HepG2 (cell line): ENCODE measurements around the gene ULK4. TPM values are rescaled to one million over a fixed set of nuclear protein-coding genes. Genes with fewer than 3 reads are reported as not detected.

ENCODE experiments used
- DRAP1 ChIP-seq: IDR thresholded peaks from 2 replicates; pipeline ENCODE4 v1.6.1; 2016; ENCODE audit warnings: missing genetic modification reagents, missing compliant biosample characterization
- FOSL2 ChIP-seq: sonication (generic); formaldehyde crosslinking; IDR thresholded peaks from 2 replicates; pipeline ENCODE4 v1.4.0; 2020; ENCODE audit warnings: missing genetic modification reagents
- FOXK2 ChIP-seq: fragments of 450-650 bp; IDR thresholded peaks from 2 replicates; pipeline ENCODE4 v1.6.1; 2016
- HNRNPK ChIP-seq: fragments of 200-400 bp; formaldehyde crosslinking; IDR thresholded peaks from 2 replicates; pipeline ENCODE4 v1.6.1; 2018; ENCODE audit warnings: low read length, low read depth, moderate library complexity, mild to moderate bottlenecking; ENCODE audit not compliant: poor library complexity, severe bottlenecking
- HOXA9 ChIP-seq: sonication (generic); formaldehyde crosslinking; IDR thresholded peaks from 2 replicates; pipeline ENCODE4 v1.8.1; 2022; ENCODE audit warnings: missing genetic modification reagents, mild to moderate bottlenecking, moderate library complexity, borderline replicate concordance
- MXD4 ChIP-seq: IDR thresholded peaks from 2 replicates; pipeline ENCODE4 v1.6.1; 2016; ENCODE audit warnings: mild to moderate bottlenecking, missing biosample characterization, missing genetic modification reagents
- NAIF1 ChIP-seq: sonication (generic); formaldehyde crosslinking; IDR thresholded peaks from 2 replicates; pipeline ENCODE4 v1.5.0; 2020; ENCODE audit warnings: mild to moderate bottlenecking, missing genetic modification reagents, borderline replicate concordance
- PRDM15 ChIP-seq: sonication (generic); formaldehyde crosslinking; IDR thresholded peaks from 2 replicates; pipeline ENCODE4 v1.4.0; 2020; ENCODE audit warnings: missing genetic modification reagents
- REXO4 ChIP-seq: sonication (generic); formaldehyde crosslinking; IDR thresholded peaks from 2 replicates; pipeline ENCODE4 v1.8.0; 2022; ENCODE audit warnings: missing genetic modification reagents, mild to moderate bottlenecking, borderline replicate concordance
- SNAI1 ChIP-seq: sonication (generic); formaldehyde crosslinking; IDR thresholded peaks from 2 replicates; pipeline ENCODE4 v1.5.0; 2020; ENCODE audit warnings: mild to moderate bottlenecking, missing genetic modification reagents, borderline replicate concordance
- TEAD3 ChIP-seq: optimal IDR thresholded peaks from 2 replicates; pipeline ENCODE3; 2016; ENCODE audit warnings: borderline replicate concordance
- ZKSCAN5 ChIP-seq: sonication (generic); formaldehyde crosslinking; IDR thresholded peaks from 2 replicates; pipeline ENCODE4 v1.5.1; 2020; ENCODE audit warnings: mild to moderate bottlenecking, missing genetic modification reagents
- ZNF20 ChIP-seq: sonication (generic); formaldehyde crosslinking; IDR thresholded peaks from 2 replicates; pipeline ENCODE4 v1.4.0; 2020; ENCODE audit warnings: mild to moderate bottlenecking, moderate library complexity, missing genetic modification reagents
- ZNF331 ChIP-seq: sonication (generic); formaldehyde crosslinking; IDR thresholded peaks from 2 replicates; pipeline ENCODE4 v1.4.0; 2020; ENCODE audit warnings: missing genetic modification reagents
- ZNF564 ChIP-seq: sonication (generic); formaldehyde crosslinking; IDR thresholded peaks from 2 replicates; pipeline ENCODE4 v1.8.1; 2023; ENCODE audit warnings: mild to moderate bottlenecking, missing genetic modification reagents
- ZNF891 ChIP-seq: sonication (generic); formaldehyde crosslinking; IDR thresholded peaks from 2 replicates; pipeline ENCODE4 v1.5.0; 2020; ENCODE audit warnings: mild to moderate bottlenecking, missing genetic modification reagents
- polyA plus RNA-seq, 8 experiments: library from polyadenylated mRNA; depleted of rRNA in 3 of 8; stranded (reverse) in 7 of 8; unstranded in 1 of 8; fragments of >200 nt; fragmentation: Illumina TruSeq in 4 of 8; extraction: Trizol in 4 of 8; gene quantifications; 2 replicates each; pipeline versions ENCODE4 v1.2.1 to v1.2.3, GENCODE V29; 2011 to 2016; ENCODE audit warnings: low read depth in 4 of 8, missing spikeins in 1 of 8, mixed read lengths in 1 of 8; ENCODE audit not compliant: insufficient read depth in 1 of 8
- total RNA-seq, 5 experiments: library from RNA; depleted of rRNA; stranded (reverse); fragments of >200 nt; fragmentation: Illumina TruSeq; extraction: Trizol; gene quantifications; 2 replicates each; pipeline ENCODE4 v1.2.3, GENCODE V29; 2016; ENCODE audit warnings: low read depth in 1 of 5
- TF ChIP-seq, protein P1 (sequence below): sonication (generic); formaldehyde crosslinking; IDR thresholded peaks from 2 replicates; pipeline ENCODE4 v1.5.0; 2020; ENCODE audit warnings: mild to moderate bottlenecking, missing genetic modification reagents
- TF ChIP-seq, protein P2 (sequence below): sonication (generic); formaldehyde crosslinking; IDR thresholded peaks from 2 replicates; pipeline ENCODE4 v1.4.0; 2020; ENCODE audit warnings: mild to moderate bottlenecking, missing genetic modification reagents, borderline replicate concordance
- TF ChIP-seq, protein P3 (sequence below): sonication (generic); formaldehyde crosslinking; IDR thresholded peaks from 2 replicates; pipeline ENCODE4 v1.9.0; 2022; ENCODE audit warnings: missing genetic modification reagents, mild to moderate bottlenecking, borderline replicate concordance

The ULK4 gene
- total and polyA plus RNA-seq, 2 of the 13 experiments (the other 11 are each of a cell fraction or from before 2014, with no cell fraction given): 6.7 to 11.8 TPM

- TF ChIP-seq DRAP1 (CRISPR knock-in tag): peak; percentile 26; the same call in 1 of the 2 replicates
- TF ChIP-seq, protein P1, sequence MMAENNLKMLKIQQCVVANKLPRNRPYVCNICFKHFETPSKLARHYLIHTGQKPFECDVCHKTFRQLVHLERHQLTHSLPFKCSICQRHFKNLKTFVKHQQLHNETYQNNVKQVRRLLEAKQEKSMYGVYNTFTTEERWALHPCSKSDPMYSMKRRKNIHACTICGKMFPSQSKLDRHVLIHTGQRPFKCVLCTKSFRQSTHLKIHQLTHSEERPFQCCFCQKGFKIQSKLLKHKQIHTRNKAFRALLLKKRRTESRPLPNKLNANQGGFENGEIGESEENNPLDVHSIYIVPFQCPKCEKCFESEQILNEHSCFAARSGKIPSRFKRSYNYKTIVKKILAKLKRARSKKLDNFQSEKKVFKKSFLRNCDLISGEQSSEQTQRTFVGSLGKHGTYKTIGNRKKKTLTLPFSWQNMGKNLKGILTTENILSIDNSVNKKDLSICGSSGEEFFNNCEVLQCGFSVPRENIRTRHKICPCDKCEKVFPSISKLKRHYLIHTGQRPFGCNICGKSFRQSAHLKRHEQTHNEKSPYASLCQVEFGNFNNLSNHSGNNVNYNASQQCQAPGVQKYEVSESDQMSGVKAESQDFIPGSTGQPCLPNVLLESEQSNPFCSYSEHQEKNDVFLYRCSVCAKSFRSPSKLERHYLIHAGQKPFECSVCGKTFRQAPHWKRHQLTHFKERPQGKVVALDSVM: no peak
- TF ChIP-seq, protein P2, sequence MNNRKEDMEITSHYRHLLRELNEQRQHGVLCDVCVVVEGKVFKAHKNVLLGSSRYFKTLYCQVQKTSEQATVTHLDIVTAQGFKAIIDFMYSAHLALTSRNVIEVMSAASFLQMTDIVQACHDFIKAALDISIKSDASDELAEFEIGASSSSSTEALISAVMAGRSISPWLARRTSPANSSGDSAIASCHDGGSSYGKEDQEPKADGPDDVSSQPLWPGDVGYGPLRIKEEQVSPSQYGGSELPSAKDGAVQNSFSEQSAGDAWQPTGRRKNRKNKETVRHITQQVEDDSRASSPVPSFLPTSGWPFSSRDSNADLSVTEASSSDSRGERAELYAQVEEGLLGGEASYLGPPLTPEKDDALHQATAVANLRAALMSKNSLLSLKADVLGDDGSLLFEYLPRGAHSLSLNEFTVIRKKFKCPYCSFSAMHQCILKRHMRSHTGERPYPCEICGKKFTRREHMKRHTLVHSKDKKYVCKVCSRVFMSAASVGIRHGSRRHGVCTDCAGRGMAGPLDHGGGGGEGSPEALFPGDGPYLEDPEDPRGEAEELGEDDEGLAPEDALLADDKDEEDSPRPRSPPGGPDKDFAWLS (CRISPR knock-in tag): no peak
- no peak for TF ChIP-seq FOXK2
- no peak for TF ChIP-seq NAIF1 (CRISPR knock-in tag)
- no peak for TF ChIP-seq ZNF891
- no peak for TF ChIP-seq MXD4 (CRISPR knock-in tag)
- TF ChIP-seq ZKSCAN5 (CRISPR knock-in tag): no peak
- TF ChIP-seq PRDM15 (CRISPR knock-in tag): no peak
- no peak for TF ChIP-seq ZNF20 (CRISPR knock-in tag)
- TF ChIP-seq, protein P3, sequence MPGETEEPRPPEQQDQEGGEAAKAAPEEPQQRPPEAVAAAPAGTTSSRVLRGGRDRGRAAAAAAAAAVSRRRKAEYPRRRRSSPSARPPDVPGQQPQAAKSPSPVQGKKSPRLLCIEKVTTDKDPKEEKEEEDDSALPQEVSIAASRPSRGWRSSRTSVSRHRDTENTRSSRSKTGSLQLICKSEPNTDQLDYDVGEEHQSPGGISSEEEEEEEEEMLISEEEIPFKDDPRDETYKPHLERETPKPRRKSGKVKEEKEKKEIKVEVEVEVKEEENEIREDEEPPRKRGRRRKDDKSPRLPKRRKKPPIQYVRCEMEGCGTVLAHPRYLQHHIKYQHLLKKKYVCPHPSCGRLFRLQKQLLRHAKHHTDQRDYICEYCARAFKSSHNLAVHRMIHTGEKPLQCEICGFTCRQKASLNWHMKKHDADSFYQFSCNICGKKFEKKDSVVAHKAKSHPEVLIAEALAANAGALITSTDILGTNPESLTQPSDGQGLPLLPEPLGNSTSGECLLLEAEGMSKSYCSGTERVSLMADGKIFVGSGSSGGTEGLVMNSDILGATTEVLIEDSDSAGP (CRISPR knock-in tag): peak; percentile 64
- TF ChIP-seq TEAD3 (CRISPR knock-in tag): peak; percentile 98
- peak; percentile 67 for TF ChIP-seq FOSL2 (CRISPR knock-in tag)
- TF ChIP-seq HOXA9 (CRISPR knock-in tag): no peak
- TF ChIP-seq SNAI1 (CRISPR knock-in tag): no peak
- TF ChIP-seq ZNF564: peak; percentile 67; the same call in 1 of the 2 replicates
- TF ChIP-seq REXO4: no peak
- TF ChIP-seq ZNF331 (CRISPR knock-in tag): peak; percentile 86
- TF ChIP-seq HNRNPK: no peak
Measured at GRCh38 chr3:41247055-41248004, 714.6 kb downstream of the ULK4 start (continued).
